DMS114 treated with DMSO at 0.1 percent for 48 hours (cell line): ENCODE data around the gene RABIF.
"Not testable (repeated sequence)": the region's sequence is repeated elsewhere in the genome, so short reads cannot be mapped to it uniquely, and the experiment has no call there.

Experiments used
- DNase-seq: peaks from one replicate; lab custom pipeline; 2025; ENCODE audit not compliant: unreplicated experiment; lab: John Stamatoyannopoulos, UW

The RABIF gene

DNA sequence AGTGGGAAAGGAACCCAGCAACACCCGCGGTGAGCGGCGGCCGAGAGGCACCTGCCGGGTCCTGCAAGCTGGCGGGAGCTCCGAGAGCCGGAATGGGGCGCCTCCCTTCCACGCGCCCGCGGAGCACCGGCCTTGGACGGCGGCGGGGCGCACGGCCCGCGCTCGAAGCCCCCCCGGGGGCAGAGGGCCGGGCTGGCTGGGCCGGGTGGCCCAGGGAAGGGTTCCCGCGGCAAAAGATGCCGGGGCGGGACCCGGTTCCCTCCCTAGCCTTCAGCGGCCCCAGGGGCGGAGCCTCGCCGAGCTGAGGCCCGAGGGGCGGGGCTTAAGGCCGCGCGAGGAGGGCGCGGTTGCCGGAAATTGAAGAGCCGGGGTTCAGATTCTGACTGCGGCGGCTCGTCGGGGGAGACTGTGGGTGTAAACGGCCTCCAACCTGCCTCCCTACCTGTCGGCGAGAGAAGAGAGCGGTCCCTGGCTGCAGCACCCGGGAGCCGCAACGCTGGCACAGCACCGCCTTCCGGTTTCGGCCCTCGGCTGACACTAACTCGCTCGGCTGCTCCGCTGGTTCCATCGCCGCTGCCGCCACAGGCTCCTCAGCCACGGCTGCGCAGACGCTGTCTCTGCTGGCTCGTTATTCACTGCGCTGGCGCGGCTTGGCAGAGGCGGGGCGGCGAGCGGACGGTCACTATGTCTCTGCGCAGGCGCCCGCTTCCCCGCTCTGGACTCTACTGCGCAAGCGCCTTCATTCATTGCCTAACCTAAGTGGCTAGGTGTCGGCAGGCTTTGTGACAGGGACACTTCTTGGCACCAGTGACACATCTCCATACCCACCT is at the start of gene RABIF:
TSS of gene RABIF (minus strand) at position 619 of the 830 bp plus-strand sequence. CDS start at position 568, 51 bp downstream.
- DNase-seq = peak; percentile 93

DNA sequence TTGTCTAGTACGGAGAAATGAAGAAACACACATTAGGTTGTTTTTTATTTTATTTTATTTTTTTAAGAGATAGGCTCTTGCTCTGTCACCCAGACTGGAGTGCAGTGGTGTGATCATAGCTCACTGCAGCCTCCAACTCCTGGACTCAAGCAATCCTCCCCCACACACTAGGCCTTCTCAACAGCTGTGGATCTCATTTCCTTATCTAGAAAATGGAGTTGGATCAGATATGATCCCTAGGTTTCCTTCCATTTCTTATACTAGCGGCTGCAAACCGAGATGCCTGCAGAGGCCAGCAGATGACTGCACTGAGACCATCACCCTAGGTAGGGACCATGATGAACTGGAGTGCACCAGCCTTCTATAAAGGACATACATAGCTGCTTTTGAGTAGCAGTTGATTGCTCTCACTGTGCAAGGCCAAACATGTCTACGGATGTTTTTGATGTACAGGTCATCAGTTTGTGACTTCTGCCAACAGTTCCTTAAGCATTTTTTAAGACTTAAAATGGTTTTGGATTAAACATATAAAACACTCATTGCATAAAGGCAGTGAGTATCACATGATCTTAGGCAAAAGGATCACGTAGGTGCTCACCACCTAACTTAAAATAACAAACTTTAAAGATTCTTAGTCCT is 49.5 kb upstream of the RABIF start:
- DNase-seq = no peak

DNA sequence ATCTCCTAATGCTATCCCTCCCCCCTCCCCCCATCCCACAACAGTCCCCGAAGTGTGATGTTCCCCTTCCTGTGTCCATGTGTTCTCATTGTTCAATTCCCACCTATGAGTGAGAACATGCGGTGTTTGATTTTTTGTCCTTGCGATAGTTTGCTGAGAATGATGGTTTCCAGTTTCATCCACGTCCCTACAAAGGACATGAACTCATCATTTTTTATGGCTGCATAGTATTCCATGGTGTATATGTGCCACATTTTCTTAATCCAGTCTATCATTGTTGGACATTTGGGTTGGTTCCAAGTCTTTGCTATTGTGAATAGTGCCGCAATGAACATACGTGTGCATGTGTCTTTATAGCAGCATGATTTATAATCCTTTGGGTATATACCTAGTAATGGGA is 47.5 kb upstream of the RABIF start:
- not testable (repeated sequence) for DNase-seq

DNA sequence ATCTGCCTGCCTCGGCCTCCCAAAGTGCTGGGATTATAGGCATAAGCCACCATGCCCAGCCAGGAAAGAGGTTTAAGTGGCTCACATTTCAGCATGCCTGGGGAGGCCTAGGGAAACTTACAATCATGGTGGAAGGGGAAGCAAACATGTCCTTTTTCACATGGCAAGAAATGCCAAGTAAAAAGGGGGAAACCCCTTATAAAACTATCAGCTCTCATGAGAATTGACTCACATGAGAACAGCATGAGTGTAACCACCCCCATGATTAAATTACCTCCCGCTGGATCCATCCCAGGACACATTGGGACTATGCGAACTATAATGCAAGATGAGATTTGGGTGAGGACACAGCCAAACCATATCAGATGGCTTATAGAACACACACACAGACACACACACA is 46.9 kb upstream of the RABIF start:
- DNase-seq = no peak

DNA sequence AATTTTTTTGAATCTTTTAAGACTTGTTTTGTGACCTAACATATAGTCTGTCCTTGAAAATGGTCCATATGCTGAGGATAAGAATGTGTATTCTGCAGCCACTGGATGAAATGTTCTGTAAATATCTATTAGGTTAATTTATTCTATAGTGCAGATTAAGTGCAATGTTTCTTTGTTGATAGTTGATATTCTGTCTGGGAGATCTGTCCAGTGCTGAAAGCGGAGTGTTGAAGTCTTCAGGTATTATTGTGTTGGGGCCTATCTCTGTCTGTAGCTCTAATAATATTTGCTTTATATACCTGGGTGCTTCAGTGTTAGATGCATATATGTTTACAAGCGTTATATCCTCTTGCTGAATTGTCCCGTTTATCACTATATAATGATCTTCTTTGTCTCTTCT is 45.8 kb upstream of the RABIF start:
- no peak for DNase-seq

DNA sequence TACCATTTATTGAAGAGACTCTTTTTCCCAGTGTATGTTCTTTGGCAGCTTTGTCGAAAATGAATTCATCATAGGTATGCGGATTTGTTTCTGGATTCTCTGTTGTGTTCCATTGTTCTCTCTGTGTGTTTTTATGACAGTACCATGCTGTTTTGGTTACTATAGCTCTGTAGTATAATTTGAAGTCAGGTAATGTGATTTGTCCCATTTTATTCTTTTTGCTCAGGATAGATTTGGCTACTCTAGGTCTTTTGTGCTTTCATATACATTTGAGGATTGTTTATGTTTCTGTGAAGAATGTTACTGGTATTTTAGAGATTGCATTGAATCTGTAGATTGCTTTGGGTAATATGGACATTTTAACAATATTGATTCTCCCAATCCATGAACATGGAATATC is 43.5 kb upstream of the RABIF start:
- no peak for DNase-seq

DNA sequence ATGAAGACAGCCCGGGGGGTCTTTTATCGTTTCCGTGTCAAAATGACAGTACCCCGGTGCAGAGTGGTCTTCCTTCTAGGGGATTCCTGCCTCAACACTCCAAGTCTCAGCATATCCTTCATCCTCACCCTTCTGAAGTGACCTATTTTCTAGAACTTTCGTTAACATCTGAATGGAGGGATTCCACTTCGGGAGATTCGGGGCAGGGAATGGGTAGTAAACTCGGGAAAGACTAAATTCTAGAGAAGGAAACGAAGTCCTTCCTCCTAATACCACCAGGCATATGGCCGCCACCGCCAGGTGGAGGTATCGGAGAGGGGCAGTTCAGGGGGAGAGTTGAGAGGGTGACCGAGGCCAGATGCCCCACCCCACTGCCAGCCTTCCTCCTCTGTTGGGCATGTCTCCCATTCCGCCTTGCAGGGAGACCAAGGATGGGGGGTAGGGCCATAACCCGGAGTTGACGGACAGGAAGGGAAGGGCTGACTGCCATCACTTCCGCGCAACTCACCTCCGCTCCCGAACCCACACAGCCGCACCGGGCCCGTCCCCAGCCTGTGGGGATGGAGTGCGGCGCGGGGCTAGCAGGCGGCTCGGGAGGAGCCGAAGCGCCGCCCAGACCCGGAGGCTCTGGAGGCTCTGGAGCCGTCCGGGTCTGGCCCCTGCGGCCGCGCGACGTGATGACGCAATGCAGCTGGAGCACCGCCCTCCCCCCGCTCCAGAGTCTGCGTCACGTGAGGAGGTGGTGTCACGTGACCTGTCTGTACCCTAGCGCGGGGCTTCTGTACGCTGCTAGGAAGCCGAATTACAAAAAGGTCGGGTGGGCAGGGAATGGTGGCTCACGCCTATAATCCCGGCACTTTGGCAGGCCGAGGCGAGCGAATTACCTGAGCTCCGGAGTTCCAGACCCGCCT is 37.9 kb upstream of the RABIF start, which contains the start of gene KLHL12:
TSS of gene KLHL12 (minus strand) at position 654 of the 911 bp plus-strand sequence. CDS start 2,072 bp downstream, outside the sequence.
- peak; percentile 92 for DNase-seq

DNA sequence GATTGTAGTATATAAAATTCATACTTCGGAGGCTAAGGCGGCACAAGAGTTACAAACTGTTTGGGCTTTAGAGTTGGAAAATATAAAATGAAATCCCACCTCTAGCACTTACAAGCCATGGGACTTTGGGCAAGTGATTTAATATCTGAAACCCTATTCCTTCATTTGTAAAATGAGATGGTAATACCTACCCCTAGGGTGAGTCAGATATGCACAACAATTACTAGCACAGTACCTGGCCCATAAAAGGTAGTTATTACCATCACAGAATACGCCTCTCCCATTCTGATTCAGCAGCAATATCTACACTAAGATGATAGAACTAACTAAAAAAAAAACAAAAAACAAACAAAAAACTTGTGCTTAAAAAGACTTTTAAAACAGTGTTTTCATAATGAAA is 34.6 kb upstream of the RABIF start:
- DNase-seq = no peak

DNA sequence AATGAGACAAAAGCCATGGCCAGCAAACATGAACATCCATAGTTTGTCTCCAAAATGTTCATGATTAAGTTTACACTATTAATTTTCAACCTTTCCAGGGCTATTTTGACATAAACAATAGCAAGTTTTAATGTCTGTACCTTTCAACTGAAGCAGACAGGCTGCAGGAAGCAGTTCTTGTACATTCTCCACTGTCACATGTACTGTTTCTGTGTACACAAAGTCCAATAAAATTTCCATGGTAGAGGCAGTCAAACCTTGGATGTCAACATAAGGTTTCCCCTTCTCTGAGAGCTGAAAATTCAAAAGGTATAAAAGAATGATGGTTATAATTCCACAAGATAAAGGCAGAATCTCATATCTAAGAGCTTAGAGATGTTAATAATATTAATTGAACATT is 30.7 kb upstream of the RABIF start:
- no peak for DNase-seq

DNA sequence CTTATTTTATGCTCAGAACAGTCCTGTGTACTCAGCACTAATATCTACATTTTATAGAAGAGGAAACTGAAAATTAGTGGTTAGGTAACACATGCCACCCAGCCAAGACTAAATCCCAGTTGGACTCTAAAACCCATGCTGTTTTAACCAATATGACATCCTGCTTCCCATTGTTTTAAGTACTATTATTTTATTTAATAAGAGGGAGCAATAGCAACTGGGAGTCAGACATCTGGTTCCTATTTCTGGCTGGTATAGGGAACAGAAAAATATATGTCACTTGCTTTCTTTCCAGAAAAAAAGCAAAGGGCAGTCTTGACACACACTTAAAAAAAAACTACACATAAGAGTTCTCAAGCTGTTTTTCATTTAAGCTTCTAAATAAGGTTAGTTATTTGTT is 26.2 kb upstream of the RABIF start:
- DNase-seq = no peak

DNA sequence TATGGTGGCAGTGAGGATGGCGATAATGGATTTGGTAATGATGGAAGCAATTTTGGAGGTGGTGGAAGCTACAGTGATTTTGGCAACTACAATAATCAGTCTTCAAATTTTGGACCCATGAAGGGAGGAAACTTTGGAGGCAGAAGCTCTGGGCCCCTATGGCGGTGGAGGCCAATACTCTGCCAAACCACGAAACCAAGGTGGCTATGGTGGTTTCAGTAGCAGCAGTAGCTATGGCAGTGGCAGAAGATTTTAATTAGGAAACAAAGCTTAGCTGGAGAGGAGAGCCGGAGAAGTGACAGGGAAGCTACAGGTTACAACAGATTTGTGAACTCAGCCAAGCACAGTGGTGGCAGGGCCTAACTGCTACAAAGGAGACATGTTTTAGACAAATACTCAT is 23.5 kb upstream of the RABIF start:
- DNase-seq = not testable (repeated sequence)

DNA sequence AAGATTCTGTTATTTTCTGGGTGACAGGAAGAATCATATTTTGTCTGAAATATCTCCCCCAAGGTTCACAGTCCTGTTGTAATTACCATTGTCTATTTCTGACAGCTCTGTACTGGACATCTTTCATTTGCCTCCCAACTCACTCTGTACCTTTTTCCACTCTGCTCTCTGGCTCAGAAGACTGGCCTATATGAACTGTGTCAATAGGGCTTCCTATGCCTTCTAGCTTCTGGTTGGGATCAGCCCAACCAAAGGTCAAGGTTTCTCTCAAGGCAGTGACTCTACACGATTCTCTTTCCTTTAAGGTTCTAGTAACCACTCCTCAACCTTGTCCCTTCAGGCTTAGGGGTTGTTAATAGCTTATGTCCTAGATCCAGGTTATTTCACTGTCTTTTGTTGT is 20.5 kb upstream of the RABIF start:
- DNase-seq = no peak

DNA sequence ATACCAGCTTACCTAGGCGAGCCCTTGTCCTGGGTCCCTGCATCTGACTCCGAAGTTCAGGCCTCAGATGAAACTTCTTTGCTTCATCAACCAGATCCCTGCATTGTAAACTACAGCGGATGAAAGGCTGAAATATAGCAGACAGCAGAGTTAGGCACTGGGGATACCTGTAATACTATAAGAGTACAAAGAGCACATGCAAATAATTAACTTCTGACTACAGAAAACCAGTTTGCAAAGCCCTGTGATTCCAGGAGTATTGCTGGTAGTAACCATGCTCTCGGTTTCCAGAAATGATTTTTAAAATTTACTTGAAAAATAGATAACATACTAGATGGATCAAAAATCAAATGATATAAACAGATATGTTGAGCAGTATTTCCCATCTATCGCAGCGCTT is 20.0 kb upstream of the RABIF start:
- no peak for DNase-seq

DNA sequence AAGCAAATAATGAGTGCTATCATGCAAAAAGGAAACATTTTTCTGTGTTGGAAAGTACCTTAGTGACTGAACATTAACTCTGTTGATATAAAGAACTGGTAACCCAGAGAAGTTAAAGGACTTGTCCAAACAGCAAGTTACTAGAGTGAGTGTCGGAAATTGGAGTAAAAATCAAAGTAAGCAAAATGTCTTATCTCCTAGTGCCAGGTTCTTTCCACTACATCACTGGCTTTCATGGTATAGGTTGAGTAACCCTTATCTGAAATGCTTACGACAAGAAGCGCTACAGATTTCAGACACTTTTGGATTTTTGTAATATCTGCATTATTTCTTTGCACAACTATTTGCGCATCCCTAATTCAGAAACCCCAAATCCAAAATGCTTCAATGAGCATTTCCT is 16.4 kb upstream of the RABIF start:
- DNase-seq = no peak

DNA sequence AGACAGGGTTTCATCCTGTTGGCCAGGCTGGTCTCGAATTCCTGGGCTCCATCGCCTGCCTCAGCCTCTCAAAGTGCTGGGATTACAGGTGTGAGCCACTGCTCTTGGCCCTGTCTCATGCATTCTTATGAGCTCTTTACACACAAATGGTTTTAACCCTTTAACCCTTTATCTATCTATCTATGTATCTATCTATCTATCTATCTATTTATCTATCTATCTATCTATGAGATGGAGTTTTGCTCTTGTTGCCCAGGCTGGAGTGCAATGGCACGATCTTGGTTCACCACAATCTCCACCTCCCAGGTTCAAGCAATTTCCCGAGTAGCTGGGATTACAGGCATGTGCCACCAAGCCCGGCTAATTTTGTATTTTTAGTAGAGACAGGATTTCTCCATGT is 14.9 kb upstream of the RABIF start:
- DNase-seq = not testable (repeated sequence)

DNA sequence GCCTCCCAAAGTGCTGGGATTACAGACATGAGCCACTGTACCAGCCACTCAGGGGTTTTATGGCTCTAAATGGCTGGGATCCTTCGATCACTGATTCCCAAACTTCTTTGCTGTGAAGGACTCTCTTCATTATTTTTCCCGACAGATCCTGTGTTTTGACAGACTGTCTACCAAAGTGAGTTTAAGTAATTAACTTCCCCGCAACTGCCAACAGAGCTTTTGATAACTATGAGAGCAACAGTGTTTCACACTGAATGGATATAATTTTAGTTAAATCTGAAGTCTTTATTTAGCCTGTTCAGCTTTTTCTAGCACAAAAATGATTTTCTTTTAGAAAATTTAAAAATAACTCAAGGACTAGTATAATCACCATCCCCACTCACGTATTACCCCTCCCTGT is 12.6 kb upstream of the RABIF start:
- DNase-seq = no peak

DNA sequence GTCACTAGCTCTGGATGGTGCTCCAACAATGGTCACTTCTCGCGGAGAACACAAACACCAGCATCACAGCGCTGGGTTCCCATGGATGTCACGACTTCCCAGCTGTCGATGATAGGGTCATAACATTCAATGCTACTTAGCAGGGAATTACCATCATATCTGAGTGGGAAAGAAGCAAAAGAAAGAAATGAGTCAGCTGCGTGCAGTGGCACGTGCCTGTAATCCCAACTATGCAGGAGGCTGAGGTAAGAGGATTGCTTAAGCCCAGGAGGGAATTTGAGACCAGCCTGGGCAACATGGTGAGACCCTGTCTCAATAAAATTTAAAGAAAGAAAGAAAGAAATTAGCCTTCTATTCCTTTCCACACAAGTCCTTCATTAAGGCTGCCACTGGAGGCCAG is 3.6 kb upstream of the RABIF start:
- DNase-seq = no peak

DNA sequence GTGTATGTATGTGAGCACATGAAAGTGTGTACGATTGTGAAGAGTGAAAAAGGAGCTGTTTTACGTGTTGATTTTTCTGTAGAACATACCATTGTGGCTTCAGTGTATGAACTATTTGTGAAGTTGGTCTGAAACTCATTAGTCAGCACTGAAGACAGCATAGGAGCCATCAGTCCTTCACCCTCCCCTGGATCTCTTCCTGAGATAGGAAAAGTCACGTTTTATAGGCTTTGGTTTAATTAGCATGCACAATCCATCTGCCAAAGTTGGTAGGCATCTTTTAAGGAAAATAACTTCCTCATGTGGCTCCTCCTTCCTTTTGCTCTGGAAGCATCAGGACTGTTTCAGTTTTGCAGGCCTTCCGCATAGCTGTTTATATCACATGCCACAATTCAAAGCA is 1.4 kb upstream of the RABIF start:
- no peak for DNase-seq

DNA sequence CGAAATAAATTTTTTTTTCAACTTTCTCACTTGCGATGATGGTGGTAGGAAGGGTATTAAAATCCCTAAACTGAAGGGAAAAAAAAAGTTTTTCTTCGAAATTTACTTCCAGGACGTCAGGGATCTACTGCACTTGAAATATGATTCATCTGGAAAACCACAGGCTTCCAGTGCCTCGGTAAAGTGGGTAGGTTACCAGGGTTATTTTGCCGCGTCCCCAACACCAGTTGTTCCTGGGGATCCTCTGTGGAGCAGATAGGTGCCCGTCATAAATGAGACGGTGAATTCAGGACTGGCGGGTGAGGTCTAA is 773 bp downstream of the RABIF start:
- DNase-seq = no peak

DNA sequence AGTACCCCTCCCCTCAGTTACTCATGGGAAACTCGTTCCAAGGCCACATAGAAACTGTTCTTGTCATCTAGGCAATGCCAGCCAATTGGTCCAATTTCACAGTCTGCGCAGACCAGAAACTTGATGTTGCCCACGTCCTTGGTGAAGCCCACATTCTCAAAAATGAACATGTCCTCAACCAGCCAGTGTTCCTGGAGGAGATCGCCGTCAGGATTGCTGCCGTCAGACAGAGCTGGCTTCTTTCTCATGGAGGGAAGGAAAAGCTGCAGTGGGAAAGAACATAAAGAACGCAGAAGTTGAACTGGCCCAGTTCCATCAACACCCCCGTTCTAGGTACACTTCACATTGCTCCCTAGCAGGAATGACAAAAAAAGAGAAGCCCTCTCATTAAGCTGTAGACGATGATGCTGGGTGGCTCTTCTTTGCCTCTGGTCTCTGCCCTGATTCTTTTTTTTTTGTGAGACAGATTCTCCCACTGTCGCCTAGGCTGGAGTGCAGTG is 7.9 kb downstream of the RABIF start:
- DNase-seq = no peak

DNA sequence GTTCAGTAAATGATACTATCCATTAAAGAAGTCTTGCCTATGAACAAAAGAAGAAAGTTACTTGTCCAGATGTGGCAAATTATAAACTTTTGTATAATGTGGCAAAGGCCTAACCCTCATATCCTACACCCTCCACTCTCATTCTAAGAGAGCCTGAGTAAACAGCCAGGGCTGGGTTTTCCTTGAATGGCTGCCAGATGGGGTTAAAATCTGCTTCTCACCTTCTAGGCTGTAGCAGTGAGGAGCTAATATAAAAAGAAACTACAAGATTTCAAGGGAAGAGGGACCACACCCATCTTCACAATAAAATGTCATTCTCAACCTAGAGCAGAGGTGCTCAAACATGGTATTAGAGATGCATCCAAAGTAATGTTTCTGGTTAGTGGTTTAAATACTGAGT is 8.9 kb downstream of the RABIF start:
- DNase-seq = no peak

DNA sequence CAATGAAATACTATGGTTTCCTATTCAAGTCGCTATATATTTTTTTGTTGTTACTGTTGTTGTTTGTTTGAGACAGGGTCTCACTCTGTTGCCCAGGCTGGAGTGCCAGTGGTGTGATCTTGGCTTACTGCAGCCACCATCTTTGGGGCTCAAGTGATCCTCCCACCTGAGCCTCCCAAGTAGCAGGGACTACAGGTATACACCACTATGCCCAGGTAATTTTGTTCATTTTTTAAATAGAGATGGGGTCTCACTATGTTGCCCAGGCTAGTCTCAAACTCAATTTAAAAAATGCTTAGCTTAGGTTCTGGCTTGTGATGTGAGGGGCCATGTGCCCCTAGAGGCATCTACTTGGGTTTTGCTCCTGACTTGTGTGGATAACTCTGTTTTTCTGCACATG is 9.8 kb downstream of the RABIF start:
- no peak for DNase-seq
